Measurements from ENCODE around the gene YWHAH.

YWHAH gene

GRCh38 chr22:31942091-31942490 lies 2.2 kb upstream of the YWHAH start:
- no peak overlapping the region for H3K27ac ChIP-seq

GRCh38 chr22:31943206-31943977 lies 943 bp upstream of the YWHAH start:
- H3K27ac ChIP-seq: peak overlapping the region; percentile 94
- no peak for TF ChIP-seq CTCF (IDR thresholded peaks at IDR 0.05)
- no peak for TF ChIP-seq ZFX (IDR thresholded peaks at IDR 0.05; ENCODE audit: borderline replicate concordance)

More at GRCh38 chr22:31942091-31942490, 2.2 kb upstream of the YWHAH start:
- no peak for TF ChIP-seq ZFX (IDR thresholded peaks at IDR 0.05; ENCODE audit: borderline replicate concordance)

- no peak for TF ChIP-seq CTCF (IDR thresholded peaks at IDR 0.05)
- TF ChIP-seq ZFX (IDR thresholded peaks at IDR 0.05; ENCODE audit: borderline replicate concordance): no peak
- H3K27ac ChIP-seq: peak overlapping the region; percentile 94
Observed at GRCh38 chr22:31944700-31945442, 536 bp downstream of the YWHAH start.

GRCh38 chr22:31945443-31945855 lies 1.1 kb downstream of the YWHAH start:
- peak overlapping the region; percentile 94 for H3K27ac ChIP-seq
- no peak for TF ChIP-seq ZFX (IDR thresholded peaks at IDR 0.05; ENCODE audit: borderline replicate concordance)
- no peak for TF ChIP-seq CTCF (IDR thresholded peaks at IDR 0.05)

GRCh38 chr22:31945971-31946680 lies 1.8 kb downstream of the YWHAH start:
- TF ChIP-seq ZFX (IDR thresholded peaks at IDR 0.05; ENCODE audit: borderline replicate concordance): no peak
- TF ChIP-seq CTCF (IDR thresholded peaks at IDR 0.05): no peak
- H3K27ac ChIP-seq: peak overlapping the region; percentile 94

GRCh38 chr22:31947296-31947695 lies 3.0 kb downstream of the YWHAH start:
- 0 out of 2 replicates have a peak overlapping the region, but pooled peaks have one; percentile 94 for H3K27ac ChIP-seq

More at GRCh38 chr22:31947296-31947695, 3.0 kb downstream of the YWHAH start:
- TF ChIP-seq CTCF (IDR thresholded peaks at IDR 0.05) (peak; percentile 60), ZFX (IDR thresholded peaks at IDR 0.05; ENCODE audit: borderline replicate concordance) (no peak)
